Endothelial cell (in vitro differentiated cells): ENCODE results near the gene GABRG3. TPM values are rescaled to one million over a fixed set of nuclear protein-coding genes. Genes with fewer than 3 reads are reported as not detected.
"Not testable (repeated sequence)": the region's sequence is repeated elsewhere in the genome, so short reads cannot be mapped to it uniquely, and the experiment has no call there.

Experiments
- DNase-seq: peaks from one replicate; pipeline ENCODE4 v3.0.0; 2021; ENCODE audit warnings: low spot score
- H3K27ac Mint-ChIP-seq: one replicate; pipeline ENCODE4 v1.8.0; 2021; ENCODE audit warnings: mixed read lengths, inconsistent platforms; ENCODE audit not compliant: unreplicated experiment
- H3K27me3 Mint-ChIP-seq: one replicate; pipeline ENCODE4 v1.8.0; 2021; ENCODE audit warnings: mild to moderate bottlenecking, moderate library complexity, mixed read lengths, inconsistent platforms; ENCODE audit not compliant: unreplicated experiment
- H3K36me3 Mint-ChIP-seq: one replicate; pipeline ENCODE4 v1.8.0; 2021; ENCODE audit warnings: mild to moderate bottlenecking, low read depth, mixed read lengths, inconsistent platforms; ENCODE audit not compliant: unreplicated experiment
- H3K4me1 Mint-ChIP-seq: one replicate; pipeline ENCODE4 v1.8.0; 2021; ENCODE audit warnings: mild to moderate bottlenecking, mixed read lengths, inconsistent platforms; ENCODE audit not compliant: unreplicated experiment
- H3K4me3 Mint-ChIP-seq: one replicate; pipeline ENCODE4 v1.8.0; 2021; ENCODE audit warnings: mild to moderate bottlenecking, mixed read lengths, inconsistent platforms; ENCODE audit not compliant: unreplicated experiment
- H3K9me3 Mint-ChIP-seq: one replicate; pipeline ENCODE4 v1.8.0; 2021; ENCODE audit warnings: mixed read lengths, inconsistent platforms; ENCODE audit not compliant: unreplicated experiment
- total RNA-seq: library from RNA; stranded (reverse); fragmentation: NEBNext Ultra II Directional; extraction: Animal tissue kit (Norgen Biotek cat#: 25700); gene quantifications from one replicate; pipeline ENCODE4 v1.2.1, GENCODE V29; 2021; ENCODE audit not compliant: unreplicated experiment
- TF ChIP-seq, protein P1 (sequence below): fragments of 200-600 bp; sonication (generic); IDR thresholded peaks from one replicate; pipeline ENCODE4 v1.5.0; 2021; ENCODE audit warnings: antibody characterized with exemption; ENCODE audit not compliant: unreplicated experiment

The GABRG3 gene
- total RNA-seq, 1 donor from 2014 or later, result 0.21 TPM

DNA sequence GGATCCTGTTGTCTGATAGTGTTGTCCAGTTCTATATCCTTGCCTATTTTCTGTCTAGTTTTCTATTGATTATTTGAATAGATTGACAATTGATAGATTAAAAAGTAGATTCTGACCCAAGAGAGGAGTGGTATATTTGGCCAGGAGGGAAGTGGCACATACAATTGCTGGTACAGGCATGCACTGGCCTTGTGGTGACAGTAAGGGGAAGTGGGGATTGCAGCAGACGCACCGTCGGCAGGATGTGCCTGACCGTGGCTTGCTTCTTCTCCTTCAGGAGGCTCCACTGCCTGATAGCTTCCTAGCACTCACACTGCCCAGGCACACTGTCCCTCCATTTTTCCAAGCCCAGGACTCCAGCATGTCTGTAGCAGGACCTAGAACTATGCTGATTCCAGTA lies 10.5 kb downstream of the GABRG3 start:
- H3K27me3 Mint-ChIP-seq, result no peaks in the 10 kb centered on the region
- H3K4me1 Mint-ChIP-seq, result no peaks in the 10 kb centered on the region
- no peaks in the 10 kb centered on the region for H3K9me3 Mint-ChIP-seq
- TF ChIP-seq, protein P1, sequence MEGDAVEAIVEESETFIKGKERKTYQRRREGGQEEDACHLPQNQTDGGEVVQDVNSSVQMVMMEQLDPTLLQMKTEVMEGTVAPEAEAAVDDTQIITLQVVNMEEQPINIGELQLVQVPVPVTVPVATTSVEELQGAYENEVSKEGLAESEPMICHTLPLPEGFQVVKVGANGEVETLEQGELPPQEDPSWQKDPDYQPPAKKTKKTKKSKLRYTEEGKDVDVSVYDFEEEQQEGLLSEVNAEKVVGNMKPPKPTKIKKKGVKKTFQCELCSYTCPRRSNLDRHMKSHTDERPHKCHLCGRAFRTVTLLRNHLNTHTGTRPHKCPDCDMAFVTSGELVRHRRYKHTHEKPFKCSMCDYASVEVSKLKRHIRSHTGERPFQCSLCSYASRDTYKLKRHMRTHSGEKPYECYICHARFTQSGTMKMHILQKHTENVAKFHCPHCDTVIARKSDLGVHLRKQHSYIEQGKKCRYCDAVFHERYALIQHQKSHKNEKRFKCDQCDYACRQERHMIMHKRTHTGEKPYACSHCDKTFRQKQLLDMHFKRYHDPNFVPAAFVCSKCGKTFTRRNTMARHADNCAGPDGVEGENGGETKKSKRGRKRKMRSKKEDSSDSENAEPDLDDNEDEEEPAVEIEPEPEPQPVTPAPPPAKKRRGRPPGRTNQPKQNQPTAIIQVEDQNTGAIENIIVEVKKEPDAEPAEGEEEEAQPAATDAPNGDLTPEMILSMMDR, result no peak
- no peak overlapping the region for H3K27ac Mint-ChIP-seq
- no peak overlapping the region for H3K4me3 Mint-ChIP-seq
- no peak for DNase-seq
- no peaks in the 10 kb centered on the region for H3K36me3 Mint-ChIP-seq

DNA sequence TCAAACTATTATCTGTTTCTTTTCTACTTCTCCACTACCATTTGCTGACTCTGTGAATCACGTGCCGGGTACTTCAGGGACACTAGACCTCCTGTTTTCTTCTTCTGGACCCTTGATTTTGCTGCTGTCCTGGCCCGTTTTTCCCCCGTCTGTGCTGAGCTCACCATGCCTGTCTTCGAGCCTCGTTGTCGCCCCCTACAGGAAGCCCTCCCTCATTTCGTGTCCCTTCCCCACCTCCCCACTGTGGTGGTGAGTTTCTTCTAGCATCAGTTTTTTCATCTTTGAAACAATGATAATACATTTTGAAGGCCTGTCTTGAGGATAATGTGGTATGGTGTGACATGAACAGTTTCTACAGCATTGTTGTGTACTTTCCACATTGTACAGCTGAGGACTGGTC lies 12.8 kb downstream of the GABRG3 start:
- H3K4me3 Mint-ChIP-seq, result no peak overlapping the region
- DNase-seq, result no peak
- H3K36me3 Mint-ChIP-seq, result no peaks in the 10 kb centered on the region
- H3K9me3 Mint-ChIP-seq, result no peaks in the 10 kb centered on the region
- no peaks in the 10 kb centered on the region for H3K27me3 Mint-ChIP-seq
- H3K27ac Mint-ChIP-seq, result no peak overlapping the region
- H3K4me1 Mint-ChIP-seq, result no peaks in the 10 kb centered on the region
- TF ChIP-seq, protein P1, result peak; percentile 50

DNA sequence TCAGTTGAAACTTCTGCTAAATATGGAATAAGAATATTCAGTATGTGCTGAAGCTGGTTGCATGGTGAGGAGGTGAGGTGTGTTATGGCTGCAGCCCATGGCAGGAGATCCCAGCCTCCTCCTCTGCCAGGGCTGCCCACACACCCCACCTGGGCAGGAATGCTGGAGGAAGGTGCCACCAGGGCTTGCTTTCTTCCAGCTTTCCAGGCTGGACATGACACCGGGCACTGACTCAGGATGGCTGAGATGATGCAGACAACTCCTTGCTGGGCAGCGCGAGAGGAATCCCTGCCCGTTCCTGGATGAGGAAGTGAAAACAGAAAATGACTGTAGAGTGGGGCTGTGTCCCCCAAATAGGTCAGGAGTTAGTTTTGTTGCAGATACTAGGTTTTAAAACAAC lies 14.1 kb downstream of the GABRG3 start:
- H3K4me3 Mint-ChIP-seq, result no peak overlapping the region
- TF ChIP-seq, protein P1, result no peak
- H3K27me3 Mint-ChIP-seq, result no peaks in the 10 kb centered on the region
- H3K4me1 Mint-ChIP-seq, result no peaks in the 10 kb centered on the region
- no peak overlapping the region for H3K27ac Mint-ChIP-seq
- no peaks in the 10 kb centered on the region for H3K9me3 Mint-ChIP-seq
- DNase-seq, result no peak
- H3K36me3 Mint-ChIP-seq, result no peaks in the 10 kb centered on the region

DNA sequence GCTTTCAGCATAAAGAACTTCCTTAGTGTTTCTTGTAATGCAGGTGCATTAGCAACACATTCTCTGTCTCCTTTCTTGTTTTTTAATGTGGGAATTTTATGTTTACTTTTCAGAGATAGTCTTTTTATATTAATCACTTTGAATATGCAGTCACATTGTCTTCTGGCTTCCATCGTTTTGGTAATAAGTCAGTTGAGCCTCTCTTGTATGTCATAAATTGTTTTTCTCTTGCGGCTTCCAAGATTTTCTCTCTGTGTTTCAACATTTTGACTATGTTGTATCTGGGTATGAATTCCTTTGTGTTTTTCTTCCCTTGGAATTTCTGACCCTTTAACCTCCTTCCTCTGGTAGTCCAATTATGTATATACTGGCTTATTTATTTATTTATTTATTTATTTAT lies 25.3 kb downstream of the GABRG3 start:
- Mint-ChIP-seq H3K36me3 (peaks cover 3% of the 10 kb centered on the region), H3K4me1 (no peaks in the 10 kb centered on the region), H3K9me3 (peaks cover 5% of the 10 kb centered on the region), H3K27ac (no peak overlapping the region), H3K4me3 (no peak overlapping the region), H3K27me3 (no peaks in the 10 kb centered on the region)
- DNase-seq, result no peak
- TF ChIP-seq, protein P1, result no peak

DNA sequence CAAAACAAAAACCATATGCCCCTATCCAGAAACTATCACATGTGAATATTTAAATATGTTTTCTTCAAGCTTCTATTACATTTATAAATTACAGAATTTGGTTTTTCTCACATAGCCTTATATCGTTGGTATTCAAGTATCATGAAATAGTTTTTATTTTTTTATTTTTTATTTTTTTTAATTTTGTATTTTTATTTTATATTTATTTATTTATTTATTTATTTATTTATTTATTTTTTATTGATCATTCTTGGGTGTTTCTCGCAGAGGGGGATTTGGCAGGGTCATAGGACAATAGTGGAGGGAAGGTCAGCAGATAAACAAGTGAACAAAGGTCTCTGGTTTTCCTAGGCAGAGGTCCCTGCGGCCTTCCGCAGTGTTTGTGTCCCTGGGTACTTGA lies 32.0 kb downstream of the GABRG3 start:
- not testable (repeated sequence) for H3K4me1 Mint-ChIP-seq, H3K27me3 Mint-ChIP-seq, H3K9me3 Mint-ChIP-seq, H3K36me3 Mint-ChIP-seq, DNase-seq, H3K27ac Mint-ChIP-seq, H3K4me3 Mint-ChIP-seq

DNA sequence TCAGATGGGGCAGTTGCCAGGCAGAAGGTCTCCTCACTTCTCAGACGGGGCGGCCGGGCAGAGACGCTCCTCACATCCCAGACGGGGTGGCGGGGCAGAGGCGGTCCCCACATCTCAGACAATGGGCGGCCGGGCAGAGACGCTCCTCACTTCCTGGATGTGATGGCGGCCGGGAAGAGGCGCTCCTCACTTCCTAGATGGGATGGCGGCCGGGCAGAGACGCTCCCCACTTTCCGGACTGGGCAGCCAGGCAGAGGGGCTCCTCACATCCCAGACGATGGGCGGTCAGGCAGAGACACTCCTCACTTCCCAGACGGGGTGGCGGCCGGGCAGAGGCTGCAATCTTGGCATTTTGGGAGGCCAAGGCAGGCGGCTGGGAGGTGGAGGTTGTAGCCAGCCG lies 33.2 kb downstream of the GABRG3 start:
- H3K4me3 Mint-ChIP-seq, H3K36me3 Mint-ChIP-seq, H3K27me3 Mint-ChIP-seq, H3K9me3 Mint-ChIP-seq, H3K4me1 Mint-ChIP-seq, DNase-seq, H3K27ac Mint-ChIP-seq: not testable (repeated sequence)
